Activated T-cell treated with anti-CD3 and anti-CD28 coated beads for 24 hours (primary cell): ENCODE results near the gene HM13.
"Not testable (repeated sequence)": the region's sequence is repeated elsewhere in the genome, so short reads cannot be mapped to it uniquely, and the experiment has no call there.

Experiments
- DNase-seq: peaks from one replicate; pipeline ENCODE4 v3.0.0-alpha.2; 2020; ENCODE audit warnings: low read depth

The HM13 gene

GRCh38 chr20:31502884-31503673 lies 11.2 kb upstream of the HM13 start:
- DNase-seq, result peak; percentile 70

- DNase-seq, result no peak
These were observed 8.3 kb upstream of the HM13 start for GRCh38 chr20:31505903-31506302.

- no peak for DNase-seq
These were observed 5.6 kb upstream of the HM13 start for GRCh38 chr20:31508517-31509244.

- no peak for DNase-seq
These were observed 981 bp downstream of the HM13 start for GRCh38 chr20:31515072-31515774.

GRCh38 chr20:31515775-31516107 lies 1.5 kb downstream of the HM13 start:
- DNase-seq, result no peak

GRCh38 chr20:31516166-31516565 lies 1.9 kb downstream of the HM13 start:
- DNase-seq, result no peak

GRCh38 chr20:31516651-31517050 lies 2.4 kb downstream of the HM13 start:
- DNase-seq, result no peak

GRCh38 chr20:31517373-31517772 lies 3.1 kb downstream of the HM13 start:
- DNase-seq, result no peak

GRCh38 chr20:31521267-31521666 lies 7.0 kb downstream of the HM13 start:
- DNase-seq, result not testable (repeated sequence)

- DNase-seq, result no peak
These were observed 8.5 kb downstream of the HM13 start for GRCh38 chr20:31522731-31523130.

- DNase-seq, result no peak
These were observed 9.4 kb downstream of the HM13 start for GRCh38 chr20:31523361-31524283.

- DNase-seq, result no peak
These were observed 13.0 kb downstream of the HM13 start for GRCh38 chr20:31527266-31527665.

- no peak for DNase-seq
These were observed 21.1 kb downstream of the HM13 start for GRCh38 chr20:31535298-31535697.

GRCh38 chr20:31536575-31536974 lies 22.3 kb downstream of the HM13 start:
- DNase-seq, result no peak

- no peak for DNase-seq
These were observed 23.1 kb downstream of the HM13 start for GRCh38 chr20:31537116-31537871.

- no peak for DNase-seq
These were observed 23.6 kb downstream of the HM13 start for GRCh38 chr20:31537890-31538289.

- no peak for DNase-seq
These were observed 24.1 kb downstream of the HM13 start for GRCh38 chr20:31538326-31538725.

GRCh38 chr20:31539636-31540035 lies 25.4 kb downstream of the HM13 start:
- not testable (repeated sequence) for DNase-seq

GRCh38 chr20:31540406-31540805 lies 26.2 kb downstream of the HM13 start:
- DNase-seq, result no peak

- no peak for DNase-seq
These were observed 28.1 kb downstream of the HM13 start for GRCh38 chr20:31542201-31542842.

- no peak for DNase-seq
These were observed 28.7 kb downstream of the HM13 start for GRCh38 chr20:31542963-31543362.
